HFF-Myc (cell line): ENCODE data around the gene SHROOM3.

Experiments used
- DNase-seq: peaks from one replicate; pipeline ENCODE4 v3.0.0-alpha.2; 2011; ENCODE audit warnings: low read depth; ENCODE audit errors: extremely low read depth
- H3K4me3 ChIP-seq: replicated peaks from 2 replicates; pipeline ENCODE4 v1.5.1; 2011; ENCODE audit warnings: low read depth, mild to moderate bottlenecking, control low read depth, low read length
- TF ChIP-seq, protein P1 (sequence below): IDR thresholded peaks from 2 replicates; pipeline ENCODE4 v1.5.1; 2012; ENCODE audit warnings: mild to moderate bottlenecking, low read depth, low read length, control low read depth; ENCODE audit errors: missing control alignments

Gene SHROOM3

DNA sequence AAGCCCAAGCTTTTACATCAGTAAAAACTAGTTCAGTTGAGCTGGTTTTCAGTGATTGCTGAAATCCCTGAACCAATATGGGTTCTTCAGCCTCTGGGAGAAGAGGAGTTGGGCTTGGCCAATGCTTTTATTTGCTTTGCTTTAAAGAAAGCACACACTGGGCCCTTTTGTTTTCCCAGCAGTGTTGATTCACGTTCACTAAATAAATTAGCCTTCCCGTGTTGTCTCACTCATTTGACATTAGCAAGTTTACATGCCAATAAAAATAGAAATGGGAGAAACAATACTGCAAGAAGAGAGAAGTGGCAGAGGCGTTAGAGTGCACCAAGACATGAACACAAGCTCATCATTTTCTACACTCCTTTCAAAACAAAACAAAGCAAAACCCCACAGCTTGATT, 136.2 kb downstream of the SHROOM3 start:
- TF ChIP-seq, protein P1, sequence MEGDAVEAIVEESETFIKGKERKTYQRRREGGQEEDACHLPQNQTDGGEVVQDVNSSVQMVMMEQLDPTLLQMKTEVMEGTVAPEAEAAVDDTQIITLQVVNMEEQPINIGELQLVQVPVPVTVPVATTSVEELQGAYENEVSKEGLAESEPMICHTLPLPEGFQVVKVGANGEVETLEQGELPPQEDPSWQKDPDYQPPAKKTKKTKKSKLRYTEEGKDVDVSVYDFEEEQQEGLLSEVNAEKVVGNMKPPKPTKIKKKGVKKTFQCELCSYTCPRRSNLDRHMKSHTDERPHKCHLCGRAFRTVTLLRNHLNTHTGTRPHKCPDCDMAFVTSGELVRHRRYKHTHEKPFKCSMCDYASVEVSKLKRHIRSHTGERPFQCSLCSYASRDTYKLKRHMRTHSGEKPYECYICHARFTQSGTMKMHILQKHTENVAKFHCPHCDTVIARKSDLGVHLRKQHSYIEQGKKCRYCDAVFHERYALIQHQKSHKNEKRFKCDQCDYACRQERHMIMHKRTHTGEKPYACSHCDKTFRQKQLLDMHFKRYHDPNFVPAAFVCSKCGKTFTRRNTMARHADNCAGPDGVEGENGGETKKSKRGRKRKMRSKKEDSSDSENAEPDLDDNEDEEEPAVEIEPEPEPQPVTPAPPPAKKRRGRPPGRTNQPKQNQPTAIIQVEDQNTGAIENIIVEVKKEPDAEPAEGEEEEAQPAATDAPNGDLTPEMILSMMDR = no peak
- no peak for DNase-seq
- no peak overlapping the region for H3K4me3 ChIP-seq

DNA sequence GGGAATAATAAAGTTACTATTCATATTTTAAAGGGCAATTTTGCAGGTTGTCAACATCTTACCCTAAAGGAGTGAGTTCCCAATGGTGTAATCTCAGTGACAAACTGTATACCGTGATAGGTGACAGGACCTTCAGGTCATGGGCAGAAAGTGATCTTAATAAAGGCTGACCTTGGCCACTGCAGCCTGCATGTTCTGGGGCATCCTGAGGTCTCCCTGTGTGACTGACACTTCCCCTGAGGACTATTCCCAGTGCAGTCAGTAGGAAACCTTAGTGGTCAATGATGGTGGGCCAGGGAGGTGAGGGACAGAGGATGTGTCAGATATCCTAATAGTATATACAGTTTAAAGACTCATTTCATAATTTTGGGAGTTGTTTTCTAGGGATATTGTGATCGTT, 137.2 kb downstream of the SHROOM3 start:
- H3K4me3 ChIP-seq = no peak overlapping the region
- no peak for DNase-seq
- TF ChIP-seq, protein P1 = no peak

DNA sequence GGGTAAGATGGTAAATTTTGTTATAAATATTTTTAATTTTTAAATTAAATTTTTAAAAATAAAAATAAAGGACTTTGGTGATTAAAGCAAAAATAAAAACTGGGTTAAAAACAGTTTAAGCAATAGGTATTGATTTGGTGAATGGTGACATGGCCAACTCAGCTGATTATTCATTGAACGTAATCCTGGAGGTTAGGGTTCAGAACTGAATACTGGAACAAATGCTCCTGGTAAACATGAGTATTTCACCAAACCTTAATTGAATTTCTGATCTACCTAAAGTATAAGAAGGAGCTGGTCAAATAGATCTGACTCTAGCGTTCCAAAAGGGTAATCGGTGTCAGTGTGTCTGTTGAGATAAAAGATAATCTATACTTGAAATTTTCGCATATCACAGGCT, 141.8 kb downstream of the SHROOM3 start:
- TF ChIP-seq, protein P1 = no peak
- H3K4me3 ChIP-seq = no peak overlapping the region
- no peak for DNase-seq

DNA sequence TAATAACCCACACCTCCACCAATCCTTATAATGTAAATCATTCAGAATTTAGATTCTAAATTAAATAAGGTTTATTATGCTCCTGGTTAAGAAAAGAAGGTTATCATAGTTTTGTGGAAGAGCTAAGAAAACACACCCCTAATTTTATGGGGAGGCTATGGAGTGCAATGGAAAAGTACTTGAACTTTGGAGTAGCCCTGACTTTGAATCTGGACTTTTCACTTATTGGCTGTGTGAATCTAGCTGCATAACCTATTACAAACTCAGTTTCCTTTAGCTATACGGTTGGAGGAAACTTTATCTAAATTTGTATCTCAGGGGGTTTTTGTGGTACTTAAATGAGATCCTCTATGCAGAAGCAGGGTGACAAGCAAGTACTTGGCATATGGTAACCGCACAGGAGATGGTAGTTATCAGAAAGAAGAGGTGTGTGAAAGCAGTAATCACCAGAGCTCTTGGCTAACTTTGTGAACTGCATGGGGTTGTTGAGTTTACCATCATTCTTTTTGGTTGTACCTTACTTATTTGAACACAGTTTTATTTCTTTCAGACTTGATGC, 143.1 kb downstream of the SHROOM3 start:
- TF ChIP-seq, protein P1 = no peak

DNA sequence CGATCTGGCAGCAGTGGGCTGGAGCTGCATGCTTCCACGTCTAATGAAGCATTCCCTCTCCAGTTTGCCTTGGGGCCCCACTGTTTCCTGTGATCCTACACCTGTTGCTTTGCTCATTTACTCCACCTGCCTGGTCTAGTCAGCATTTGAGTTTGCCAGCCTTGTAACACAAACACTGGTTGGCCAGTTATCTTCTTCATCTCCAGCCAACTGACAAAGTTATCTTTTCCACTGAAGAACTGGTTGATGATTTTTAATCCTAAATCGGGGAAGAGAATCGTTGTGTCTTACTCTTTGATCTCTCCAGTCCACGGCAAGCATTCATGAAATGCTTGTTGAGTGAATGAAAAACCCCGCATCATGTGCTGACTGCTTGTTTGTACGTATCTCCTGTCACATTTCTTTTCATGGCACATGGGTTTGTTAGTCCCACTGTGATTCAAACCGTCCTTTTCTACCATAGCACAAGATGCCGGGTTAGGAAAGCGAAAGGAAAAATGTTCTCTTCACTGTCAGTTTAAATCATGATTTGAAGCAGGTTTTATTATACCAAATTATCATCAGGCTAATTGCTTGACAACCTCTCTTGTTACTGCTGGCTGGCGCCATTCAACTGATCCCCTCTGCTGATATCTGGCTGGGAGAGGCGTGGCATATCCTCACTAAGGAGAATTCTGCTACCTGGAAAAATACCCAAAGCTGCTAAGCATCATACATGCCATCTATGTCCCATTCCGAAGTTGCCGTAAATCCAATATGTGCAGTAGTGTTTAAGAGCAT, 144.8 kb downstream of the SHROOM3 start:
- no peak overlapping the region for H3K4me3 ChIP-seq
- TF ChIP-seq, protein P1 = no peak
- DNase-seq = no peak

More for the DNA sequence above, 143.1 kb downstream of the SHROOM3 start:
- H3K4me3 ChIP-seq = no peak overlapping the region
- no peak for DNase-seq

DNA sequence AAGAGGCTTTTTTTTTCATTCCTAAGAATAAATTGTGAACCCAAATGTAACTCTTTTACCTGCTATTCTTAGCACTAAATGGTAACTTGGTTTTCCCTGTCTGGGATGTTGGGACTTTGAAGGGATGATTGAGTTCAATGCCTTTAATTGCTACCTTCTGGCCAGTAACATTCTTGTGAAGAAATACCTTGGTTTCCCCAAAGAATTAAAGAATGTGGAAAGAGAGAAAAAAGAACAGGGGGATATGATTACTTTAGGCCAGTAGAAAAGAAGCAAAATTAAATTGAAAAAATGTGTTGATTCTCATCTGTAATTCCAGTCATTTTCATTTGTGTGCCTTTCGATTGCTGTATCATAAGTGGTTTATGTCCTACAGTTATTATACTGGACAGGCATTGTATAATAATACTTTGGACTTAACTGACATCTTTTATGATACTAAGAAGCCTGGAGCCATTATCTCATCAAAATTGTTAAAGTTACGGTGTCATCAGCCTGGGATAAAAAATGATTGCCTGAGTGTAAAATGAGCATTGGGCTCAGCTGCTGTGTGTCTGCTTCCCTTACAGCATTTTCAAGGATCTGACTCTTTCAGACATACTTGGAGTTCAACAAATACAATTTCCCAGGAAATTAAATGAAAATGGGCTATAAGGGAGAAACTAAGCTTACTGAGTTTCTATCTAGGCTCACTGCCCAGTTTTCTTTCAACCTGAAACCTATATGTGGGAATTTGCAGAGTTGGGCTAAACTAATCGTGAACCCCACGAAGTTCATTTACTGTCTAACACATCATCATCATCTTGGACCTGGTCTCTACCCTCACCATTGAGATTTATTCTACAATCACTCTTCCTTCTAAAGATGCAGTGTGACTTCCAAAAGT, 146.3 kb downstream of the SHROOM3 start:
- no peak overlapping the region for H3K4me3 ChIP-seq
- TF ChIP-seq, protein P1 = no peak
- no peak for DNase-seq
